HG02970 (cell line): ENCODE results near the gene SGPL1.
"Not testable (repeated sequence)": the region's sequence is repeated elsewhere in the genome, so short reads cannot be mapped to it uniquely, and the experiment has no call there.

Source experiments
- ATAC-seq: cut with Tn5 transposase; IDR thresholded peaks from one replicate; pipeline ENCODE4 v1.9.1; 2021; ENCODE audit warnings: mild to moderate bottlenecking, moderate library complexity, moderate number of reproducible peaks; ENCODE audit not compliant: unreplicated experiment, low FRiP score

Gene SGPL1

DNA sequence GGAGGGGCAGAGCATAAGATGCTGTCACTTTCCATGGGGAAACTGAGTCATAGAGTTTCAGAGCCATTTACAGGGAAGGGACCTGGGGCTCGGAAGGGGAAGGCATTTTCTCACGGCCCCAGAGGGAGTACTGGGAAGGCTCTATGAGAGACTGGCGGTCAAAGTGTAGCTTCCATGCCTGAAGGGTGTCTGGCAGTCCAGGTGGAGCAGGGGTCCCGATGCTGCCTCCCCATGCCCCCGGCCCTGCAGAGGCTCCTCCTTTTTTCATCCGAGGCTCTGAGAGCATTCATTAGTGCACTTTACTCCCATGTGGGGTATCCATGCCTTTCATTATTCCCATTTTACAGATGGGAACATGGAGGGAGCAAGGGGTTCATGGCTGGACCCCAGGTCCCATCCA lies 100.5 kb downstream of the SGPL1 start:
- no peak for ATAC-seq

DNA sequence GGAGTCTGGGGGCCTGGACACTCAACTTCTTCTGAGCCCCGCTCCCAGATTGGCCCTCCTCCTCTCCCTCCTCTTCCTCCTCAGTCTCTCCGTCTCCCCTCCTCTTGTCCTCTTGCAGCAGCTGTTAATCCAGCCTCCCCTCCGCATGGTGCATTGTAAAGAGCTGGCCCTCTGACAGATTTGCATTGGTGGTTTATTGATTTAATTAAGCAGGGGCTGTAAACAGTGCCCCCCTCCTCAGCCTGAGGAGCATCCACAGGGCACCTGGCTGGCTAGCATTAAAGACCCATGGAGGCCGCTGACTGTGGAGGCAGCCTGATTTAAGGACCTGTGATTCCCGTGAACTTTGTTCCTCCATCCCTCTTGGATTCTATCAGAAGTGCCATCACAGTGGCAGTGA lies 101.5 kb downstream of the SGPL1 start:
- no peak for ATAC-seq

DNA sequence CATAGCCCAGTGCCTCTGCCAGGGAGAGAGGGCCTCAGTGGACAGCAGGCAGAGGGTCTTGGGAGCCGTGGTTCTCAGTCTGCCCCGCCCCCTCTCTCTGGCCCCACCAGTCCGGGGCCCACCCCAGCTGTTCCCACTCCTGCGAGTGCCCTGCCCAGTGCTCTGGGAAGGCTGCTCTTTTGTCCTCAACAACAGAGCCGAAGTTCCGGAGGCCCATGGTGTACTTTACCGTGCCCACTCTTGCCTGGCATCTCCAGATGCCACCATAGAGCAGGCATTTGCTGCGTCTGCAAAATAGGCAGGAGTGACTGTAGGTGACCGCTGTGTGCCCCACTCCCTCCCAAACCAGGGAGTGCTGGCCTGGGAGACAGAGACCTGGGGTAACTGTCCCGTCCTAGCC lies 101.9 kb downstream of the SGPL1 start:
- no peak for ATAC-seq

DNA sequence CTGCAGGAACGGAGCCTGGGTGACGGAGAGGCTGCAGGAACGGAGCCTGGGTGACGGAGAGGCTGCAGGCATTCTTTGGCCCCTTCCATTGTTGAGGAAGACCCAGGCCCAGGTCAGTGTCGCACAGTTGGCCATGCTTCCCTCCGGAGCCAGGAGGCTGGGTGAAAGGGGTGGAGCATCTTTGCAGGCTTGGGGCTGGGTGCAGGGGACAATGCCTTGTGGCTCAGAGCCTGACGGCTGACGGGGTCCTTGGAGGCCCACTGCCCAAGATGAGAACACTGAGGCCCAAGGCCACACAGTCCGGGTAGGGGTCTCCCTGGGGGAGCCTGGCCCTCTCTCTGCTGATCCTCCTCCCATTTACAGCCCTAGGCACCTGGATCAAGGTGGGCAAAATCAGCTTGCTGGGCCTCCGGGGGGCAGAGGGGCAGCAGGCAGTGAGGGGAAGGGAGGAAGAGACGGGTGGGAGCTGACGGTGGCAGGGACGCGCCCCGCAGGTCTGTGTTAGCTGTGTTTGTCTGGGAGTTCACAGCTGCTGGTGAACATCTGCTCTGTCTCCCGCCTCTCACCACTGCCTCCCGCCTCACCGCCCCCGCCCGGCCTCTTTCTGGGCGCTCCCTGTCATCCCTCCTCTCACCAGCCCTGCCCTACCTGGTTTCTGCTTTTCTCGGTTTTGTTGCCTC lies 103.2 kb downstream of the SGPL1 start:
- no peak for ATAC-seq

DNA sequence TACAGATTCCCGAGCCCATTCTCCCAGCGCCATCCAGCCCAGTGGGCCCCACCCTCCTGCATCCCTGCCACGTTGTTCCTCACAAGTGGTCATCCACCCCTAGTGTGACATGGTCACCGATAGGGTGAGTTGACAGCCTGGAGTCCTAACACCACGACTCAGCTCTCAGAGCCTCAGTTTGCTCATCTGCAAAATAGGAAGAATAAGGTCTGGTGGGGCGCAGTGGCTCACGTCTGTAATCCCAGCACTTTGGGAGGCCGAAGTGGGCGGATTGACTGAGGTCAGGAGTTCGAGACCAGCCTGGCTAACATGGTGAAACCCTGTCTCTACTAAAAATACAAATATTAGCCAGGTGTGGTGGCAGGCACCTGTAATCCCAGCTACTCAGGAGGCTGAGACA lies 104.2 kb downstream of the SGPL1 start:
- ATAC-seq = not testable (repeated sequence)

DNA sequence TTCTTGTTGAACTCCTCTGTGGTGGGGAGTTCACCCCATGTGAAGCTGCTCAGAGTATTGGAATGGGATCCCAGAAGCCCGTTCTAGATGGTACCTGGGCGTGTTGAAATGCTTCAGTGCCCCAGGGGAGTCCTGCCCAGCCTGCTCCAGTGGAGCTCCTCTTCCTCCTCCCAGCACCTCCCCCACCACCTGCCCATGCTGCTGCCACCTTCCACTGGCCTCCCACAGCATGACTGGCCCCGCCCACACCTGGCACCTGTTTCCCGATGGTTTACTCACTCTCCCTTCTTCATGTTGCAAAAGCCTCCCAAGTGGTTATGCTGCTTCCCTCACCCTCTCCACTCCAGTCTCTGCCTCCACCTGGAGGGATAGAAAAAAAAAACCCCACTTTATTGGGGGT lies 104.8 kb downstream of the SGPL1 start:
- no peak for ATAC-seq

DNA sequence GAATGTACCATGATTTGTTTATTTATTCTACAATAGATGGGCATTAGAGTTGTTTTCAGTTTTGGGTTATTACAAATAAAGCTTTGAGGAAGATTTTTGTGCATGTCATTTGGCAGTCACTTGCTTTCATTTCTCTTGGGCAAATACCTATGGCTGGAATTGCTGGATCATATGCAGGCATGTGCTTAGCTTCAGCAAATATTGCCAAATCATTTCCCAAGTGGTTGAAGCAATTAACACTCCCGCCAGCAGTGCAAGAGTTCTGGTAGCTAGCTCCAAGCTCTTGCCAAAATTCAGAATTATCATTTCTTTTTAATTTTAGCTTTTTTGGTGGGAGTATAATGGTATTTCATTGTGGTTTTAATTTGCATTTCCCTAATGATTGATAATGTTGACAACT lies 105.5 kb downstream of the SGPL1 start:
- no peak for ATAC-seq

DNA sequence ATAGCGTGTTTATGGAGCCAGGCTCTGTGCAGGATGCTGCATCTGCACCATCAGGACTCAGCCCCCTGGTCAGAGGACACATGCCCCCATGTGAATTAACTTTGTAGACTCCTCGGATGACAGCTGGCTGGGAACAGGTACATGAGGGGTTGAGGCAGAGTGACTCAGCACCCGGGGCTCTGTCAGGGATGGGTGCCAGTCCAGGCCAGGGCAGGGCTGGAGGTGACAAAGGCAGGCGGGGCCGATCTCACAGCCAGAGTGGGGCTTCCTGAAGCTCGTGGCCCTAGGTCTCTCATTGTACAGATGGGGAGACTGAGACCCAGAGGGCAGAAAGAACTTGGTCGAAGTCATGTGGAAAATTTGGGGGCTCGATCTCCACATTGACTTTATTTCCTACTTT lies 107.9 kb downstream of the SGPL1 start:
- ATAC-seq = no peak

DNA sequence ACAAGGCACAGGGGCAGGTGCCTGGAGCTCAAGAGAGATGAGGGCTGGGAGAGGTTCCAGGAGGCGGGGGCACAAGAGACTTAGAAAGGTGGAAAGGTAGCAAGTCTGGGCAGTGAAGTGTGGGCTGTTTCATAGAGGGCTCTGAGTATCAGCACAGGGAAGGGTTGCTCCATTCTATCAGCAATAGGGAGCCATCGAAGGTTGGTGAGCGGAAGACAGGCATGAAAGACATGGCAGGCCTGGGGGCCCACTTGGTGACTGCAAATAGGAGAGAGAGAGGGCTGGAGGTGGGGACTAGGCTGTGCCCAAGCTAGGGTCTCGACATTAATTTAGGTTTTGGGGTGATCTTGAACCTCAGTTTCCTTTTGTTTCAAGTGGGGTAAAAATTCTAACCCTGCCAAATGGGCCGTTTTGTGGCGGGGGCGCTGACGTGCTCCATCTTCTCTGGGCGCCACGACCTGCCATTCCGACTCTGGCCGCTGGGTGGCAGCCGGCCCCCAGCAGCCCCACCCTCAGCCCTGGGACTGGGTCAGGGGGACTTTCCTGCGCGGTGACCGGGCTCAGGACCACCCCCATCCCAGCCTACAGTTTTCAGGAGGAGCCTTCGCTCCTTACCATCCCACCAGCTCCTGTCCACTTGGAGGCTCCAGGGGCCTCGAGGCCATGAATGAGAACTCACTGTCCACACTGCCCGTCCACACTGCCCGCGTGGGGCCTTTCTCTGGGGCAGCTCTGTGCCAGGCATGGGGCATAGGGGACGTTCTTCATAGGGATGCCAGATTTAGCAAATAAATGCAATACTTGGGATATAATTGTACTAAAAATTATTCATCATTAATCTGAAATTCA lies 109.9 kb downstream of the SGPL1 start:
- ATAC-seq = no peak

DNA sequence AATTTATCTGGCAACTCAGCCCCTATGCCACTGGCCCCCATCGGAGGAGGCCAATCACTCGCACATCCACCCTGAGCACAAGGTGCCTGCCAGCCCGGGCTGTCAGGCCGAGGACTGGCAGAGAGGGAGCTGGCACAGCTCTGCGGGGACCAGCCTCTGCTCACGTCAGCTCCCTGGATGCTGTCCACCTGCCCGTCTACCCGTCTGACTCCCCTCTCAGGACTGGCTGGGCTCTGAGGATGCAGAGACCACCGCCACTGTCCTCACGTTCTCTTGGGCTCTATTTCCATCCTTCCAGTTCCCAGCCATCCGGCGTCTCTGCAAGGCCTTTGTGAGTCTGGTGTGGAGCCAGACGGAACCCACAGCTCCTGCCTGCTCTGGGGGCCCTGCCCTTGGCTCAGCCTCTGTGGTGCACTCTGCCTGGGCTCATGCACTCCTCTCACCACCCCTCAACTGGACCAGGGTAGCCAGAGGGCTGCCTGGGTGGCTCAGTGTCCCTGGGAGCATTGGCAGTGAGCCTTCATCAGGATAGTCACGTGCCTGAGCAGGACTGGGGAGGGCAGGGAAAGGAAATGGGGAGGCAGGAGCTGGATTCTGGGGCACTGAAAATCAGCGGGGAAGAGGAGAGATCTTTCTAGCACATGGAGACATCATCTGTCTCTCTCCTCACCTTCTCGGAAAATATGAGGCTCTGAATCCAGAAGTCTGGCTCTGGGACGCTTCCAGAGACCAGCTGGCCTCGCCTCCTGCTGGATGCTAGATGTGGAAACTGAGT lies 110.7 kb downstream of the SGPL1 start:
- ATAC-seq = no peak

DNA sequence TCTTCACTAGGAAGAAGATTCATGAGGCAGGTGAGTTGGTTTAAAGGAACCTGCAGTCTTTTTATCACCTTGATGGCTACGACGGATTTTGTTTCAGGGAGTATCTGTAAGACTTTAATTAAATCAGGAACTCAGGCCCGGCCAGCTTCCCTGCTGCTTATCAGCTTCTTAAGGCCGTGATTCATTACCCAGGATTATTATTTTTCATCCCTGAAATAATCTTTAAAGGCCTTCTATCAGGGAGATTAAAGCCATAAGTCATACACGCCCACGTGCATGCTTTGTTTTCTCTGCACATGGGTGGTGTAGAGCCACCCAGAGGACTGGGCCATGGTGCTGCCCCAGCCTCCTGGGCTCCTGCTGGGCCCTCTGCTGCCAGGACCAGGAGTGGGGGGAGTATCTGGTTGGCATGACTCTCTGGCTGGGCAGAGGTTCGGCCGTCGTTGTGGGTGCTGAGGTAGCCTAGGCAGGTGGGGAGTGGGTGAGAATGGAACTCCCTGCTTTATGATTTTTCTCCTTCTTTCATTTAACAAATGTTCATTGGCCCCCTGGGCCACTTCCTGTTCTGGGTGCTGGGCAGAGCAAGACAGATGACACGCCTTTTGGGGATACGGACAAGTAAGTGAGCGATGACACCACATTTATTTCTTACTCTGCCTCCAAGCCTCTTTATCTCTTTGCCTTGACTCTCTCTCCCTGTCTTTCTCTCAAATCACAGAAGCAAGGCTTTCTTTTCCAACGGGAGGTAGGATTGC lies 111.6 kb downstream of the SGPL1 start:
- no peak for ATAC-seq

DNA sequence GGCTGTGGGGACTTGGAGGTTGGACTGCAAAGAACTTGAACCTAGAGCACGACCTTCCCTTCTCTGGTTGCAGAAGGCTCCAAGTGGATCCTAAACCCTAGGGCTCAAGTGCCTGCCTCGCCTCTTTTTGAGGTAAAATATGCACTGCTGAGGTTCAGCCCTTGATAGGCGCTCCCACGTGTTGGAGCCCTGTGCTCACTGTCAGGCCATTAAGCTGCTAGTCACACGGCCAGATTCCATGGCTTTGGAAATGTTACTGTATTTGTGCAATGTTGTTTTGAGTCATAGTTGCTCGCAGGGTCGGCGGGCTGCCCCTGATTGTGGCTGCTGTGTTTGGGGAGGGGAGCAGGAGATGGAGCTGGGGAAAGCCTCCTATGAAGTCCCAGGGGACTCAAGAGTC lies 112.4 kb downstream of the SGPL1 start:
- no peak for ATAC-seq

DNA sequence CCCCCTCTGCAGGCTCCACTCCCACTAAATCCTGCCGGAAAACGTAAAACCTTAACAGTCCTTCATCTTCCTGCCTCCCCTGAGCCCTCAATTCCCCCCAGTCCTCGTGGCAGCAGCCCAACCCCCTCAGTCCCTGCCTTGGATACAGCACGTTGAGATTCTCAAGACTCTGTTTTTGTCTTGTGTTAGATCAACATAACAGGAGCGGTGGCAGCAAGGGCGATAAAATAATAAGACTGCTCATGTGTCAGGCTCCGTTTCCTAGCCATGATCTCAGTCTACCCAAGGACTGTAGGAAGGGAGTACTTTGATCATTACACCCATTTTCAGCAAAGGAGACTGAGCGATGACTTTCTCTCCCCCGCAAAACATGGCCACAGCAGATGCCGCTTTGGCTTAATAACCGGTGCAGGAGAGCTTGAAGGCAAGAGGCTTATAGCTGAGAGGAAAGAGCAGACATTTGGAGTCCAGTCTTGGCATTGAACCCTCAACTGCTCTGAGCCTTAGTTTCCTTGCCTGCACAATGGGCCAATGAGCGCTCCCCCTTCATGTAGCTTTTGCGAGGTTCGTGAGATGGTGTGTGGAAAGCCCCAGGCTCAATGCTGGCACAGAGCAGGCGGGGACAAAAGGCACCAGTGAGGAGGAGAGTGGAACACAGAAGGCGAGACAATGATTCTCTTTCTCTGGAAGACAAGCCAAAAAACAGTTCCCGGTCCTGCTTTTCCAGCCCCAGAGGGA lies 114.7 kb downstream of the SGPL1 start:
- no peak for ATAC-seq
